HG03342 (cell line): ENCODE measurements around the gene SLF1.

Experiments
- ATAC-seq: cut with Tn5 transposase; IDR thresholded peaks from one replicate; pipeline ENCODE4 v1.9.1; 2021; ENCODE audit warnings: mild to moderate bottlenecking, moderate library complexity; ENCODE audit not compliant: unreplicated experiment

Gene SLF1

DNA sequence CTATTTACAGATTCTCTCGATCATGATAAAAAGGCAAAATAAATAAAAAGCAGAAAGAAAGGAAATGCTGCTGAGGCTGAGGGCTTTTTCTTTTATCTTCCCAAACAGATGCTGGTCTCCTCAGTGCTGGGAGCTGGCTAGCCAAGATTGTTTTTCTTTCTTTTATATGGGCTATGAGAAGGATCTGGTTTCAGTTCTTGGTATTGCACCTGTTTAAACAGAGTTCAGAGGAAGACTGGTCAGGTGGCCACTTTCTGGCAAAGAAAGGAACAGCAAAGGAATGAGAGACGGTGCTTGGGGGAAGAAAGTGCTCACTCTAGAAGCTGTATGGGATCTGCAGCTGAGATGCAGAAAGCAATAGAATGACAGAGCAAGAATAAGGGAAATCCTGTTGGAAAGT, 88.9 kb downstream of the SLF1 start:
- no peak for ATAC-seq

DNA sequence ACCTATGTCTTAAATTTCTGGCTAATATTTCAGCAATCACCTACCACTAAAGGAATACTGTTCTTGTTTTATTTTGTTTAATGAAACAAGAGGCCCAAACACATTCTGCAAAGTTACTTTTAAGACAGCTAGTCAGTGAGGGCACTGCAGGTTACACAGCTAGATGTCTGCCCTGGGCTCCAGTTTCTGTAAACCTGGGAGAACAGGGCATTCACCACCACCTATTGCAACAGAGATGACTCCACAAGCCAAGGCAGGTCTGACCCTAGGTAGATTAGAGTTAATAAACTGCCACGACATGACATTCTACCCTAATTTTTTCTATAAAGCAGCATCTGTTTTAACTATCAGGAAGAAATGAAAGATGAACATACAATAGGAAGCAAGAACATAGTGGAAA, 90.8 kb downstream of the SLF1 start:
- no peak for ATAC-seq

DNA sequence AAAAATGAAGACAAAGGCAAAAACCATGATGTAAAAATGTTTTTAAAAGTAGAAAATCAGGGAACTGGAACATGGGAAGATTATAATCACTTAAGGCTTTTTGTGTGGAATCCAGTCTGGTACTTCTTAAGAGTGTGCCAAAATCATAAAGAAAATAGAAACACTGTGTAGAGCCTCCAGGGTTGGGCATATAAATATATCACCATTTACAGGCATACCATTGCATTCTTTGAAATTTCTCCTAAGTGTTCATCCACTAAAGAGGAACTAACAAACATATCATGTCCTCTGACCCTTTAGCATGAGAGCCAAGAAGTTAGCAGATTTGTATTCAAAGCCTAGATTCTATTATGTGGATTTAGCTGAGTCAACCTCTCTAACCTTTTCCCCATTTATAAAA, 93.3 kb downstream of the SLF1 start:
- ATAC-seq, result no peak

DNA sequence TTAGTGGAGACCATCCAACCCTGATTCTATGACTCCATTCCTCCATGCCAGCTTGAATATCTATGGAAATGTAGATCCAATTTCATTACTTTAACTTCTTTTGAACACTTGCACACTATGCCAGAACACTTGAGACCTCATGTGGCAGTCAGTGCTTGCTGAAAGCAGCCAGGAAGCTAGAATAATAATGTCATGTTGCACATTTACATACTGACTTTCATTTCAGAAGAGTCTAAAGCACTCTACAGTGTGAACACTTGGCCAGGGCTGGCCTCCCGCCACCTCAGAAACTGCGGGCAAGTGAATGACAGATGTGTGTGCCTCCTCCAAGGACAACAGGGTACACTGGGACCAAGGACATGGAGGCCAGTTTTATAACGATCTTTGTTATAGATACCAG, 97.3 kb downstream of the SLF1 start:
- no peak for ATAC-seq

DNA sequence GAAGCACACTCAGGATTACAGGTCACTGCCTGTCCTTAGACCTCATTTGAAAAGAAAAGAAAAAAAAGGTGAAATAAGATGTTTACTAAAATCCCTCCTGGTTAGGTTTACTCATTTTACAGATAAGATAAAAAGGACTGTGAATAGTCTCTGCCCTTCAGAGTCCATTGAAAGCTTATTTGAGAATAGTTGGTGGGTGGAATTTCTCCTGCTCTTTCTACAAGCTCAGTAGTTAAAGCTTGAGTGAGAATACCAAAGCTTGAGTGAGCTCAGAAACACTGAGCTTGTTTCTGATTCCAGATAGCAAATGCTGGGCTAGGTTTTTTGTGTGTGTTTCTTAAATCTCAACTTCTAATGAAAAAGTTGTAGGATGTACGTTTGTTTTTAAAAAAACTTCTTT, 106.7 kb downstream of the SLF1 start:
- no peak for ATAC-seq

DNA sequence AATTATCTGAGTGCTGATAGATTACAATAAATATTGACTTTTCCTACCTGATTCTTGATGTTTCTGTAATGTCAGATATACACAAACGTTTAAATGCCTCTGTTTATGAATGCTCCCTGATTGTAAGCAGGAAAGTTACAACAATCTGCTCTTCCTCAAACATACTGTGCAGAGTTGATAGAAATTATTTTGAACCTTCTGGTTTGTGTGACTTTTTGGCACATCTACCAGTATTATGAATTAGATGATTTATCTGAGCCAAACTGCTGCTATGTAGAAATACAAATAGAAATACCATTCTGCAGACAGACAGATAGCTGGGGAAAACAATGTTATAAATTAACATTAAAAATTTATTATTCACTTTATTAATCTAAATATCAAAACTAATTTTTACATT, 113.0 kb downstream of the SLF1 start:
- ATAC-seq, result no peak

DNA sequence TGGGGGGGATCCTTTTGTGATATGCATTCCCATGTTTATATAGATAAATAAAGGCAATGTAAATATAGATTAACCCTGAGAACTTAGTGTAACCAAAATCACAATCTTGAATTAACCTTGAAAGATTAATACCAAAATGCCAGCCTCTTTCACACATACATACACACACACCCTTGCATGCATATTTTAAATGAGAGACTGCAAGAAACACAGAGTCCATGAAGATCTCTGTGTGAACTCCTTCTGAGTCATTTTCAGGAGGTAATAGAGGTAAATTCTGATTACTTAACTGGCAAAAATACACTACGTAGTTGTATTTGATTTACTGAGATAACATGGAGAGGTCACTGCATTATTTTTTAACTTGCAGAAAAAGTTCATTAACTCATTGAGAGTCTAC, 118.0 kb downstream of the SLF1 start:
- ATAC-seq, result no peak

DNA sequence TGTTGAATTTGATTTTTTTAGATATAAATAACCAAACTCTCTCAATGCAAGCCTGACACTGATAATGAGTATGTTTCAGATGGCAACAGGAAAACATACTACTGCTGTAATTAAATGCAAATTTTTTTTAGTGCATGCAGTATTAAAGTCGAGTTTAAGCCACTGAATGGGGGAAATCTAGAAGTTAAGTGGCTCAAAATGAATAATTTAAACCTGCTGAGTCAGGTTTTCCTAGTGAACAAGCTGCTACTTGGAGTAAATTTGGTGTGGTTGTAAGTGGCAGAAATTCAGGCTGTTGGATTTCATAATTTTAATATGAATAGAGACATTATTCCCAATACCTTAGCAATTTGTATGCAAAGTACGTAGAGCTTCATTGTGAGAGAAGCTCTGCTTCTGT, 121.8 kb downstream of the SLF1 start:
- ATAC-seq, result no peak

DNA sequence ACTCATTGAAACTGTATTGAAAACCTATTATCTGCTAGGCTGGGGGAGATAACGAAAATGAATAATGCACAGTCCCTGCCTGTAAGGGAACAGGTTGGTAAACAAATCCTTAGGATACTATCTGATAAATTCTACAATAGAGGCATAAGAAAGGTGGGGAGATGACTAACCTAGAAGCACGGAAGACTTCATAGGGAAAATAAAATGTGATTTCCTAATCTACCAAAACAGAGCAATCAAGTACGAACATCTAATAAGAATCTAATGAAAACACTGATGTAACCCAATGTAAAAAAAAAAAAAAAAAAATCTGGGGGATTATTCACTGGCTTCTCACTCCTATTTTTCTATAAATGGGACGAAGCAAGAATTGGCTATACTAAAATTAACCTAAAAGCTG, 124.4 kb downstream of the SLF1 start:
- no peak for ATAC-seq

DNA sequence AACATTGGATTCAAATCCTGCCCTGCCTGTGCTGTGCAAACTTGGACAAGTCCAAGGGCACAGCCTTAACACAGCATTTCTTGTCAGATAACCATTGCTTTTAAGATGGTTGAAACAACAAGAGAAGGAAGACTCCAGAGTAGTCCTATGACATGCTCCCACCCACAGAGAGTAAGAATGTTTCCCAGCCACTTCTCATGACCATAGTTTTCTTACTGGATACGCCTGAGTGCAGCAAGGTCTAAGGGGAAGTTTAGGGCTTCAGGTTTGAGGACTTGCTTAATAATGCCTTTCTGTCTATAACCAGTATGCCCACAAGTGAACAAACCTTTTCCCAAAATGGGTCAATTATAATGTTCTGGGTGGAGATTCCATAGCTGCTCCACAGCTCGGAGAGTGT, 126.4 kb downstream of the SLF1 start:
- ATAC-seq, result no peak

DNA sequence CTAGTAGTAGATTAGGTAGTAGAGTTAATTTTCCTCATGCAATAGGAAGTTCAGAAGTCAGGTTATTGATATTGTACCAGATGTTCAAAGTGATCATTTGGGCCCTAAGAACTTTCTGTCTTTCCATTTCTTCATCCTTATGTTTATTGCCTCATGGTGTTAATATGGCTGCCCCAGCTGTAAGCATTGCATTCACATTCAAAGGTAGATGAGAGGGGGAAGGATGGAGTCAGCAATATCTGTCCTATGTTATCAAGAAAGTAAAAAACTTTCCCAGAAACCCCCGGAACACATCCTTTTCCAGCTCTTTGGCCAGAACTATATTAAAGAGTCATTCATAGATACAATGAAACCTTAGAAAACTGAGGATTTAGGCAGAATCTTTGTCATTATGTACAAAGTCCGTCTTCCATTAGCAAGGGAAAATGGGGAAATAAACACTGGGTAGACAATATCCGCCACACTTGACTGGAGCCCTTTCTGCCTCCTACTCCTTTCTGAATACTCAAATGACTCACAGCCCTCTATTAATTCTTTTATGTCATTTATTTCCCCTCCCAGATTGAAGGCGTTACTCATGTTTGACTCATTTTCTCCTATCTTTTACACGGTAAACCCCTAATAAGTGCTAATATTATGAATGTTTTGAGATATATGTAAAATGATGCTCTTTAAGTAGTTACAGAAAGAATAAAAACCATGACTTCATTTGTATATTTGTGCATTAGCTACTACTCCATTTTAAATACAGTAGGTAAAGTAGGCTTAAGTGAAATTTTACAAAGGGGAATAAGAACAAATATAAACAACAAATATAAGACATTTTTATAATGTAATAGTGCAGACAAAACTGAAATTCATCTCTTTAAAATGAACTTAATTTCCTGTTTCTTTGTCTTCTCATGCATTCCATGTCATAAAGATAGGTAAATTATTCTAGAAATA, 127.6 kb downstream of the SLF1 start:
- peak; percentile 69 for ATAC-seq

DNA sequence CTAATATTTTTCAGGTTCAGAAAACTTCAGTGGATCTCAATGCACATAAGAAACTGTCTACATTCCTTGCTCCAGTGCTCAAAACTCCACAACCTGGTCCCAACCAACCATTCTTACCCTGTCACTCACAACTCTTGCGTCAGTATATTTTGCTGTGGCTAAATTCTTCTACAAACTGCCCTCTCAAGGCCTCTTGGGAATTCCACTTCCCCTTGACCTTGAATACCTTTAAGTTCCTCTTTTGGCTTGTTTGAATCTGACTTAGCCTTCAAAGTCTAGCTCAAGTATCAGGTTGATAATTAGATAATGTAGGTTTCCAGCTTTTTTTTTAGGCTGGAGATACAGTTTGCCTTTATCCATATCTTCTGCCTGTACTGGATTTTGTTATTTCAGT, 128.3 kb downstream of the SLF1 start:
- peak; percentile 59 for ATAC-seq
